Activated CD4-positive, alpha-beta T cell treated with anti-CD3 and anti-CD28 coated beads, Interleukin-2, amount 10 ng/mL, durations not matched to agents 24 days and 14 days (primary cell): ENCODE data around the gene OR5B2. TPM values are rescaled to one million over a fixed set of nuclear protein-coding genes. Genes with fewer than 3 reads are reported as not detected.
"Not testable (repeated sequence)": the region's sequence is repeated elsewhere in the genome, so short reads cannot be mapped to it uniquely, and the experiment has no call there.

Source experiments
- DNase-seq: peaks from one replicate; pipeline ENCODE4 v3.0.0; 2022
- H3K27ac Mint-ChIP-seq: one replicate; pipeline ENCODE4 v1.8.0; 2022; ENCODE audit warnings: mild to moderate bottlenecking, mixed read lengths
- H3K27me3 Mint-ChIP-seq: one replicate; pipeline ENCODE4 v1.8.0; 2022; ENCODE audit warnings: mixed read lengths
- H3K36me3 Mint-ChIP-seq: one replicate; pipeline ENCODE4 v1.8.0; 2022; ENCODE audit warnings: low read depth, mild to moderate bottlenecking, mixed read lengths
- H3K4me1 Mint-ChIP-seq: one replicate; pipeline ENCODE4 v1.8.0; 2021; ENCODE audit warnings: mixed read lengths
- H3K4me3 Mint-ChIP-seq: one replicate; pipeline ENCODE4 v1.8.0; 2022; ENCODE audit warnings: mild to moderate bottlenecking, moderate library complexity, mixed read lengths
- H3K9me3 Mint-ChIP-seq: one replicate; pipeline ENCODE4 v1.8.0; 2021; ENCODE audit warnings: mixed read lengths
- intact Hi-C: fragments of 100-400 bp; cut with micrococcal nuclease; formaldehyde crosslinking; loops from one replicate; pipeline ENCODE4 v1.15.1; 2023
- total RNA-seq: library from RNA; stranded (reverse); gene quantifications from 2 replicates; pipeline ENCODE4 v1.2.3, GENCODE V29; 2022

Gene OR5B2
- not detected in 2 replicates for total RNA-seq

- DNase-seq: no peak
- intact Hi-C loops: no loop called here
- Mint-ChIP-seq H3K4me1 (no peaks in the 10 kb centered on the region), H3K36me3 (no peaks in the 10 kb centered on the region), H3K4me3 (no peak within 1 kb of the TSS), H3K27ac (no peak within 1 kb of the TSS), H3K9me3 (no peaks in the 10 kb centered on the region), H3K27me3 (peaks cover 11% of the 10 kb centered on the region)
Observed at GRCh38 chr11:58428021-58428420, at the start of gene OR5B2. Gene OR5B2 (minus strand): TSS chr11:58428121. CDS start chr11:58423261, 4,860 bp downstream.

- H3K36me3 Mint-ChIP-seq: no peaks in the 10 kb centered on the region
- no peak overlapping the region for H3K27ac Mint-ChIP-seq
- DNase-seq: no peak
- H3K9me3 Mint-ChIP-seq: peaks cover 28% of the 10 kb centered on the region
- no peaks in the 10 kb centered on the region for H3K27me3 Mint-ChIP-seq
- H3K4me1 Mint-ChIP-seq: no peaks in the 10 kb centered on the region
- intact Hi-C loops: no loop called here
- H3K4me3 Mint-ChIP-seq: no peak overlapping the region
Observed at GRCh38 chr11:58471892-58472291, 44.0 kb upstream of the OR5B2 start.

GRCh38 chr11:58466293-58466692, 38.4 kb upstream of the OR5B2 start:
- Mint-ChIP-seq H3K9me3 (peaks cover 7% of the 10 kb centered on the region), H3K27ac (no peak overlapping the region), H3K4me3 (no peak overlapping the region), H3K36me3 (no peaks in the 10 kb centered on the region), H3K4me1 (no peaks in the 10 kb centered on the region), H3K27me3 (no peaks in the 10 kb centered on the region)
- no peak for DNase-seq
- intact Hi-C loops: no loop called here

- intact Hi-C loops: no loop called here
- H3K36me3 Mint-ChIP-seq: no peaks in the 10 kb centered on the region
- no peaks in the 10 kb centered on the region for H3K27me3 Mint-ChIP-seq
- no peak overlapping the region for H3K4me3 Mint-ChIP-seq
- peaks cover 7% of the 10 kb centered on the region for H3K9me3 Mint-ChIP-seq
- no peaks in the 10 kb centered on the region for H3K4me1 Mint-ChIP-seq
- no peak for DNase-seq
- no peak overlapping the region for H3K27ac Mint-ChIP-seq
Observed at GRCh38 chr11:58465690-58466089, 37.8 kb upstream of the OR5B2 start.

- no peaks in the 10 kb centered on the region for H3K27me3 Mint-ChIP-seq
- H3K4me1 Mint-ChIP-seq: no peaks in the 10 kb centered on the region
- peaks cover 5% of the 10 kb centered on the region for H3K9me3 Mint-ChIP-seq
- no peak overlapping the region for H3K27ac Mint-ChIP-seq
- intact Hi-C loops: no loop called here
- DNase-seq: no peak
- H3K36me3 Mint-ChIP-seq: no peaks in the 10 kb centered on the region
- H3K4me3 Mint-ChIP-seq: no peak overlapping the region
Observed at GRCh38 chr11:58451585-58451984, 23.7 kb upstream of the OR5B2 start.

- Mint-ChIP-seq H3K27ac (no peak overlapping the region), H3K27me3 (no peaks in the 10 kb centered on the region), H3K36me3 (no peaks in the 10 kb centered on the region), H3K4me3 (no peak overlapping the region), H3K9me3 (peaks cover 5% of the 10 kb centered on the region), H3K4me1 (no peaks in the 10 kb centered on the region)
- intact Hi-C loops: no loop called here
- DNase-seq: no peak
Observed at GRCh38 chr11:58446294-58446693, 18.4 kb upstream of the OR5B2 start.

GRCh38 chr11:58444300-58444699, 16.4 kb upstream of the OR5B2 start:
- H3K36me3 Mint-ChIP-seq: no peaks in the 10 kb centered on the region
- intact Hi-C loops: no loop called here
- H3K4me1 Mint-ChIP-seq: no peaks in the 10 kb centered on the region
- peaks cover 5% of the 10 kb centered on the region for H3K9me3 Mint-ChIP-seq
- DNase-seq: no peak
- H3K27ac Mint-ChIP-seq: no peak overlapping the region
- H3K4me3 Mint-ChIP-seq: no peak overlapping the region
- H3K27me3 Mint-ChIP-seq: peaks cover 1% of the 10 kb centered on the region

- H3K4me3 Mint-ChIP-seq: no peak within 1 kb of the TSS
- H3K27me3 Mint-ChIP-seq: peaks cover 3% of the 10 kb centered on the region
- intact Hi-C loops: no loop called here
- no peak for DNase-seq
- H3K4me1 Mint-ChIP-seq: no peaks in the 10 kb centered on the region
- peaks cover 3% of the 10 kb centered on the region for H3K9me3 Mint-ChIP-seq
- no peak within 1 kb of the TSS for H3K27ac Mint-ChIP-seq
- no peaks in the 10 kb centered on the region for H3K36me3 Mint-ChIP-seq
Observed at GRCh38 chr11:58442136-58442535, 14.2 kb upstream of the OR5B2 start, which contains the start of gene OR5B12. Gene OR5B12 (minus strand): TSS chr11:58442236. CDS start chr11:58440151, 2,085 bp downstream.

GRCh38 chr11:58438486-58438885, 10.6 kb upstream of the OR5B2 start:
- Mint-ChIP-seq H3K27me3 (peaks cover 3% of the 10 kb centered on the region), H3K4me3 (no peak overlapping the region), H3K4me1 (no peaks in the 10 kb centered on the region), H3K27ac (no peak overlapping the region), H3K9me3 (no peaks in the 10 kb centered on the region), H3K36me3 (no peaks in the 10 kb centered on the region)
- no peak for DNase-seq
- intact Hi-C loops: no loop called here

GRCh38 chr11:58434217-58434616, 6.3 kb upstream of the OR5B2 start:
- H3K27me3 Mint-ChIP-seq: peaks cover 9% of the 10 kb centered on the region
- H3K4me3 Mint-ChIP-seq: no peak overlapping the region
- DNase-seq: no peak
- no peak overlapping the region for H3K27ac Mint-ChIP-seq
- H3K4me1 Mint-ChIP-seq: no peaks in the 10 kb centered on the region
- no peaks in the 10 kb centered on the region for H3K36me3 Mint-ChIP-seq
- intact Hi-C loops: no loop called here
- no peaks in the 10 kb centered on the region for H3K9me3 Mint-ChIP-seq

GRCh38 chr11:58433638-58434203, 5.8 kb upstream of the OR5B2 start:
- H3K27me3 Mint-ChIP-seq: peaks cover 11% of the 10 kb centered on the region
- H3K4me3 Mint-ChIP-seq: no peak overlapping the region
- no peak overlapping the region for H3K27ac Mint-ChIP-seq
- no peaks in the 10 kb centered on the region for H3K36me3 Mint-ChIP-seq
- intact Hi-C loops: no loop called here
- H3K4me1 Mint-ChIP-seq: no peaks in the 10 kb centered on the region
- no peak for DNase-seq
- H3K9me3 Mint-ChIP-seq: no peaks in the 10 kb centered on the region

GRCh38 chr11:58429273-58429672, 1.4 kb upstream of the OR5B2 start:
- Mint-ChIP-seq H3K27ac (no peak overlapping the region), H3K4me3 (no peak overlapping the region), H3K36me3 (no peaks in the 10 kb centered on the region), H3K9me3 (no peaks in the 10 kb centered on the region), H3K27me3 (peaks cover 11% of the 10 kb centered on the region), H3K4me1 (no peaks in the 10 kb centered on the region)
- intact Hi-C loops: no loop called here
- DNase-seq: no peak

GRCh38 chr11:58406774-58407173, 21.1 kb downstream of the OR5B2 start, which contains the start of gene OR5B3:
Gene OR5B3 (minus strand): TSS chr11:58406874. CDS start chr11:58403409, 3,465 bp downstream.
- H3K36me3 Mint-ChIP-seq: no peaks in the 10 kb centered on the region
- no peaks in the 10 kb centered on the region for H3K4me1 Mint-ChIP-seq
- no peak within 1 kb of the TSS for H3K27ac Mint-ChIP-seq
- no peak for DNase-seq
- H3K4me3 Mint-ChIP-seq: no peak within 1 kb of the TSS
- H3K9me3 Mint-ChIP-seq: peaks cover 17% of the 10 kb centered on the region
- no peaks in the 10 kb centered on the region for H3K27me3 Mint-ChIP-seq
- intact Hi-C loops: no loop called here

GRCh38 chr11:58399622-58400021, 28.3 kb downstream of the OR5B2 start:
- H3K27me3 Mint-ChIP-seq, H3K4me1 Mint-ChIP-seq, H3K27ac Mint-ChIP-seq, H3K4me3 Mint-ChIP-seq, H3K36me3 Mint-ChIP-seq, H3K9me3 Mint-ChIP-seq, intact Hi-C loops, DNase-seq: not testable (repeated sequence)

GRCh38 chr11:58395581-58395980, 32.3 kb downstream of the OR5B2 start:
- intact Hi-C loops: no loop called here
- Mint-ChIP-seq H3K9me3 (peaks cover 9% of the 10 kb centered on the region), H3K4me3 (no peak overlapping the region), H3K27ac (no peak overlapping the region), H3K27me3 (no peaks in the 10 kb centered on the region), H3K36me3 (no peaks in the 10 kb centered on the region), H3K4me1 (no peaks in the 10 kb centered on the region)
- no peak for DNase-seq
